ENCODE data around the gene ANKH. TPM values are rescaled to one million over a fixed set of nuclear protein-coding genes. Genes with fewer than 3 reads are reported as not detected.

ANKH gene
- total and polyA plus RNA-seq, 2 donors (not counting 1 experiment from before 2014, with no cell fraction given) = 13.7 to 71.1 TPM

Small RNA genes lying within 50 kb of the gene (small RNA-seq; reads per million reads assigned to genes)
- gene HNRNPKP5 (ENCODE audit: insufficient read length, low read depth, low replicate concordance) (not detected), gene MIR4637 (ENCODE audit: insufficient read length, low read depth, low replicate concordance) (not detected)

Other genes with a start within 250 kb of the ANKH start
- 60.6 and 64.4 TPM in 2 replicates for gene OTULIN, start 207.1 kb downstream of the ANKH start, total RNA-seq
- 8.4 and 29.1 TPM in 2 replicates for gene OTULIN, start 207.1 kb downstream of the ANKH start, polyA plus RNA-seq